Effector CD8-positive, alpha-beta T cell (primary cell): ENCODE measurements around the gene OR5V1.
"Not testable (repeated sequence)": the region's sequence is repeated elsewhere in the genome, so short reads cannot be mapped to it uniquely, and the experiment has no call there.

Experiments
- DNase-seq: peaks from one replicate; lab custom pipeline; 2025; lab: John Stamatoyannopoulos, UW
- total RNA-seq, 4 experiments: gene quantifications; one replicate each; lab custom pipeline; 2026; lab: John Stamatoyannopoulos, UW

OR5V1 gene
- 0 to 0.36 (median 0) reads per million in 4 experiments for total RNA-seq

GRCh38 chr6:29368765-29369164 is at the start of gene OR5V1:
Gene OR5V1, minus strand, starts transcription at chr6:29368865. Its CDS starts 12,670 bp downstream, at chr6:29356195.
- DNase-seq, result no peak

GRCh38 chr6:29414588-29414987 is 45.9 kb upstream of the OR5V1 start, which contains the start of gene OR12D1:
Gene OR12D1, plus strand, starts transcription at chr6:29414928.
- no peak for DNase-seq

- DNase-seq, result no peak
Measured at GRCh38 chr6:29403801-29404200, 35.1 kb upstream of the OR5V1 start.

GRCh38 chr6:29399525-29399924 is 30.9 kb upstream of the OR5V1 start:
- DNase-seq, result no peak

- DNase-seq, result no peak
Measured at GRCh38 chr6:29395331-29395730, 26.7 kb upstream of the OR5V1 start, which contains the start of gene OR12D2. Gene OR12D2, plus strand, starts transcription at chr6:29395631. Its CDS starts 1,069 bp downstream, at chr6:29396700.

DNA sequence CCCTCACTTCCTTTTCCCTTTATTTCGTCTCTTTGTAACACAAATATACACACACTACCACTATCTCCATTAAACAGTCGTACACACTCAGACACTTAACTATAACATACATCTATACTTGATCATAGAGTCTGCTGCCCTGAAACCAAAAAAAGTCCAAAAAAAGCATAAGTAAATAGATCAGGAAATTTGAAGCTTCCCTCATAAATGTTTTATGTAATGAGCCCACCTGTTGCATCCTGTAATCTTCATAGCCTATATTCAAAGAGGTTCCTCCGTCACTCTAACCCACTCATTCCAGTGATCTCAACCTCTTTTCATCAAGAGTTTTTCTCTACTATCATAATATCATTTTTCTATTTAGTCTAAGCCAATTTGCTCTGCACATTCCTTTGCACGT is 19.9 kb upstream of the OR5V1 start:
- no peak for DNase-seq

GRCh38 chr6:29376003-29376402 is 7.3 kb upstream of the OR5V1 start:
- DNase-seq, result no peak

- no peak for DNase-seq
Measured at GRCh38 chr6:29375191-29375590, 6.5 kb upstream of the OR5V1 start, which contains the start of gene OR12D3. Gene OR12D3, minus strand, starts transcription at chr6:29375291. Its CDS starts 4 bp downstream, at chr6:29375287.

DNA sequence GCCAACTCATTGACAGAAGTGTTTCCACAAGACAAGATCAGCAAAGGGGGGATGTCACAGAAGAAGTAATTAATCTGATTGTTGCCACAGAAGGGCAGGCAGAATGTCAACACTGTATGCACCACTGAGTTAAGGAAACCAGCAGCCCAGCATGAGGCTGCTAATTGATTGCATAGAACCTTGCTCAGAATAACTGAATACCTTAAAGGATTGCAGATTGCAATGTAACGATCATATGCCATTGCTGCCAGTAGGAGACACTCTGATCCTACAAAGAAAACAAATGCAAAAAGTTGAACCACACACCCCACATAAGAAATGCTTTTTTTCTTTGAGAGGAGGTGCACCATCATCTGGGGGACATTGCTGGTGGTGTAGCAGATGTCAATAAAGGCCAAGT is 13.1 kb downstream of the OR5V1 start:
- no peak for DNase-seq

DNA sequence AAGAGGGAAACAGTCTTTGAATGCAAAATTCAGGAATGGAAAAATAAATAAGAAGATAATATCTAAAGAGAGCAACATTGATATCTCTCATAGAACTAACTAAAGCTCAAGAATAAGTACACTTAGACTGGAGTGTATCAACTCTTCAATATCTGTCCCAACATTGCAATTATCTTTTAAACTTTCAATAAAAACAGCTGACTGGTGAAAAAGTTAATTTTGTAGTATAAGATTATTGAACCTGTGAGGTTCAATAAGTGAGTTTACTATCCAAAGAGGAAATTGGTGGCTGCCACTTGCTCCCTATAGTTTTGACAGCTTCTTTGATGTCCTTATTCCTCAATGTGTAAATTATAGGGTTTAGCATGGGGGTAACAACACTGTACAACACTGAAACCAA is 13.7 kb downstream of the OR5V1 start:
- DNase-seq, result no peak

DNA sequence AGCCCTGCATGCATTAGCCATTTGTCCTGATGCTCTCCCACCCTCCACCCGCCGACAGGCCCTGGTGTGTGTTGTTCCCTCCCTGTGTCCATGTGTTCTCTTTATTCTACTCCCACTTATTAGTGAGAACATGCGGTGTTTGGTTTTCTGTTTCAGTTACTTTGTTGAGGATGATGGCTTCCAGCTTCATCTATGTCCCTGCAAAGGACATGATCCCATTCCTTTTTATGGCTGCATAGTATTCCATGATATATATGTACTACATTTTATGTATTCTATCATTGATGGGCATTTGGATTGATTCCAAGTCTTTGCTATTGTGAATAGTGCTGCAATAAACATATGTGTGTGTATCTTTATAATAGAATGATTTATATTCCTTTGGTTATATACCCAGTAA is 19.3 kb downstream of the OR5V1 start:
- not testable (repeated sequence) for DNase-seq

DNA sequence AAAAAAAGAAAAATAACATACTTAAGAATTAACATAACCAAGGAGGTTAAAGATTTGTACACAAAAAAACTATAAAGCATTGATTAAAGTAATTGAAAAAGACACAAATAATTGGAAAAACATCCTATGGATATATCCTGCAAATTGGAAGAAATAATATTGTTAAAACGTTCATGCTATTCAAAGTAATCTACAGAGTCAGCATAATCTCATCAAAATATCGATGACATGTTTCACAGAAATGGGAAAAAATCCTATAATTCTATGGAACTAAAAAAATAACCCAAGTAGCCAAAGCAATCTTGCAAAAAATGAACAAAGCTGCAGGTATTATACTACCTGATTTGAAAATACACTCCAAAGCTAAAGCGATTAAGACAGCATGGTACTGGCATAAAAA is 23.3 kb downstream of the OR5V1 start:
- DNase-seq, result no peak

- DNase-seq, result no peak
Measured at GRCh38 chr6:29336269-29336668, 32.4 kb downstream of the OR5V1 start.

DNA sequence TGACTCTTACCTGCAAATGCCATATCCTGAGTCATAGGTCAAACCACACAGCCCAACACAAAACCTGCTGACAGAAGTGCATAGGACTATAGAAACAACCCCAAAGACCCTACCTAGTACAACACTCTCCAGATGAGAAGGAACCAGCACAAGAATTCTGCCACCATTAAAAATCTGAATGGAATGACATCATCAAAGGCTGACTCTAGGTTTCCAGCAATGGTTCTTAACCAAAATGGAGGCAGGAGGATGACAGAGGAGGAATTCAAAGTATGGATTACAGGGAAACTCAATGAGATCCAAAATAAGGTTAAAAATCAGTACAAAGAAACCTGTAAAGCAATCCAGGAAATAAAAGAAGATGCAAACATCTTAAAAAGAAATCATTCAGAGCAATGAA is 36.0 kb downstream of the OR5V1 start:
- no peak for DNase-seq

GRCh38 chr6:29325777-29326176 is 42.9 kb downstream of the OR5V1 start:
- DNase-seq, result no peak

DNA sequence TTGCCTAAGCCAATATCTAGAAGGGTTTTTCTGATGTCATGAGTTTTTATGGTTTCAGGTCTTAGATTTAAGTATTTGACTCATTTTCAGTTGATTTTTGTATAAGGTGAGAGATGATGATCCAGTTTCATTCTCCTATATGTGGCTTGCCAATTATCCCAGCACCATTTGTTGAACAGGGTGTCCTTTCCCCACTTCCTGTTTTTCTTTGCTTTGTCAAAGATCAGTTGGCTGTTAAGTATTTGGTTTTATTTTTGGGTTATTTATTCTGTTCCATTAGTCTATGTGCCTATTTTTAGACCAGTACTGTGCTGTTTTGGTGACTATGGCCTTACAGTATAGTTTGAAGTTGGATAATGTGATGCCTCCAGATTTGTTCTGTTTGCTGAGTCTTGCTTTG is 45.3 kb downstream of the OR5V1 start:
- not testable (repeated sequence) for DNase-seq

- no peak for DNase-seq
Measured at GRCh38 chr6:29319931-29320330, 48.7 kb downstream of the OR5V1 start.
